ENCODE results near the gene GALNT13.

The GALNT13 gene

DNA sequence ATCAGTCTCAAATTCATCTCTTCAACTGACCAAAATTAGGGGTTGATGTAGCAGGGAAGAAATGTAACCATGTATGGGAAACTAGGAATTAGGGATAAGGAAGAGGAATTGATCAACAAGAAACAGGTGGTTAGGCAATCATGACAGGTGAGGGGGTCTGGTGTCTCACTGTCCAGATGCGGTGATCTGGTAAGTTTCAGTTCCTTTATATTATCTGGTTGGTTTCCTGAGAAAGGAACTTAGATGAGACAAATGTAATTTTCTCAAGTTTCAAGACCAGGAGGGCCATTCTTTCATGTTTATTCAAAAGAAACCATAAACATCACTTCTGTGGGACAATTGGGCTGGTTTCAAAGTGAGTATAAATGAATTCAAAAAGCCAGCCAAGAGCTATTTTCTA, 520.5 kb downstream of the GALNT13 start:
- H3K79me2 ChIP-seq (ENCODE audit: insufficient read depth, low read length): no peaks in the 10 kb centered on the region
- no peaks in the 10 kb centered on the region for H3K36me3 ChIP-seq (ENCODE audit: low read length)
- H3K27ac ChIP-seq (ENCODE audit: low read depth, low read length): peak overlapping the region; percentile 16; the same call in 1 of the 2 replicates
- TF ChIP-seq EZH2phosphoT487 (conservative IDR thresholded peaks at IDR 0.05; ENCODE audit: low read length): no peak
- TF ChIP-seq, protein P1, sequence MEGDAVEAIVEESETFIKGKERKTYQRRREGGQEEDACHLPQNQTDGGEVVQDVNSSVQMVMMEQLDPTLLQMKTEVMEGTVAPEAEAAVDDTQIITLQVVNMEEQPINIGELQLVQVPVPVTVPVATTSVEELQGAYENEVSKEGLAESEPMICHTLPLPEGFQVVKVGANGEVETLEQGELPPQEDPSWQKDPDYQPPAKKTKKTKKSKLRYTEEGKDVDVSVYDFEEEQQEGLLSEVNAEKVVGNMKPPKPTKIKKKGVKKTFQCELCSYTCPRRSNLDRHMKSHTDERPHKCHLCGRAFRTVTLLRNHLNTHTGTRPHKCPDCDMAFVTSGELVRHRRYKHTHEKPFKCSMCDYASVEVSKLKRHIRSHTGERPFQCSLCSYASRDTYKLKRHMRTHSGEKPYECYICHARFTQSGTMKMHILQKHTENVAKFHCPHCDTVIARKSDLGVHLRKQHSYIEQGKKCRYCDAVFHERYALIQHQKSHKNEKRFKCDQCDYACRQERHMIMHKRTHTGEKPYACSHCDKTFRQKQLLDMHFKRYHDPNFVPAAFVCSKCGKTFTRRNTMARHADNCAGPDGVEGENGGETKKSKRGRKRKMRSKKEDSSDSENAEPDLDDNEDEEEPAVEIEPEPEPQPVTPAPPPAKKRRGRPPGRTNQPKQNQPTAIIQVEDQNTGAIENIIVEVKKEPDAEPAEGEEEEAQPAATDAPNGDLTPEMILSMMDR (IDR thresholded peaks at IDR 0.05; ENCODE audit: insufficient read depth, low read length, poor library complexity, severe bottlenecking): no peak
- H3K4me2 ChIP-seq (ENCODE audit: low read depth, low read length, poor library complexity, severe bottlenecking): peak overlapping the region; percentile 6
- no peaks in the 10 kb centered on the region for H3K27me3 ChIP-seq (ENCODE audit: low read length)
- H3K9me2 ChIP-seq (replicated peaks; ENCODE audit: insufficient read depth, low read length): no peaks in the 10 kb centered on the region
- H3K4me3 ChIP-seq (ENCODE audit: insufficient read depth, low read length, poor library complexity, severe bottlenecking): no peak overlapping the region
- no peaks in the 10 kb centered on the region for H3K9me3 ChIP-seq (ENCODE audit: insufficient read depth, low read length)
- no peak overlapping the region for H2AFZ ChIP-seq (ENCODE audit: low read depth, low read length, severe bottlenecking)
- H3K9ac ChIP-seq (ENCODE audit: low read length): no peak overlapping the region
- no peaks in the 10 kb centered on the region for H4K20me1 ChIP-seq (ENCODE audit: low read depth, low read length)
- H3F3A ChIP-seq (ENCODE audit: insufficient read depth): no peaks in the 10 kb centered on the region

DNA sequence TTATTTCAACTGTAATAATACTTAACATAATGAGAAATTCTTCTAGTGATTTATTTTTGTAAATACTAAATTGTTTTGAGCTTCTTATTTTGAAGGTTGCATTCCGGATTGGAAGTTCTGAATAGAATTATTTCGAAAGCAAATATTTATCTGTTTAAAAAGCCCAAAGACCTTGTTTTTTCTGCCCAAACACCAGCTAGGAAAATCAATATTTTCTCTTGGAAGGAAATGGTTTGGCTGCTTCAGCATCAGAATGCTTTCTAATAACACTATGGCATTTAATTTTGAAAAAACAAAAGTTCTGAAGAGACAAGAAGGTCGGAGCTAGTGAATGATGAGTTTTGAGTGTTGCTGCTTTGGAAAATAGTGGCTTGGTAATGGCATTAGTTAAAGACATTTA, 522.9 kb downstream of the GALNT13 start:
- Histone ChIP-seq H2AFZ (ENCODE audit: low read depth, low read length, severe bottlenecking) (no peak overlapping the region), H3K9me3 (ENCODE audit: insufficient read depth, low read length) (no peaks in the 10 kb centered on the region), H3K9ac (ENCODE audit: low read length) (no peak overlapping the region), H3K27ac (ENCODE audit: low read depth, low read length) (no peak overlapping the region), H4K20me1 (ENCODE audit: low read depth, low read length) (no peaks in the 10 kb centered on the region), H3K4me3 (ENCODE audit: insufficient read depth, low read length, poor library complexity, severe bottlenecking) (no peak overlapping the region), H3K27me3 (ENCODE audit: low read length) (no peaks in the 10 kb centered on the region), H3K9me2 (replicated peaks; ENCODE audit: insufficient read depth, low read length) (no peaks in the 10 kb centered on the region), H3K36me3 (ENCODE audit: low read length) (no peaks in the 10 kb centered on the region), H3K4me2 (ENCODE audit: low read depth, low read length, poor library complexity, severe bottlenecking) (no peak overlapping the region), H3F3A (ENCODE audit: insufficient read depth) (no peaks in the 10 kb centered on the region), H3K79me2 (ENCODE audit: insufficient read depth, low read length) (no peaks in the 10 kb centered on the region)
- TF ChIP-seq EZH2phosphoT487 (conservative IDR thresholded peaks at IDR 0.05; ENCODE audit: low read length): no peak
- TF ChIP-seq, protein P1 (IDR thresholded peaks at IDR 0.05; ENCODE audit: insufficient read depth, low read length, poor library complexity, severe bottlenecking): no peak

DNA sequence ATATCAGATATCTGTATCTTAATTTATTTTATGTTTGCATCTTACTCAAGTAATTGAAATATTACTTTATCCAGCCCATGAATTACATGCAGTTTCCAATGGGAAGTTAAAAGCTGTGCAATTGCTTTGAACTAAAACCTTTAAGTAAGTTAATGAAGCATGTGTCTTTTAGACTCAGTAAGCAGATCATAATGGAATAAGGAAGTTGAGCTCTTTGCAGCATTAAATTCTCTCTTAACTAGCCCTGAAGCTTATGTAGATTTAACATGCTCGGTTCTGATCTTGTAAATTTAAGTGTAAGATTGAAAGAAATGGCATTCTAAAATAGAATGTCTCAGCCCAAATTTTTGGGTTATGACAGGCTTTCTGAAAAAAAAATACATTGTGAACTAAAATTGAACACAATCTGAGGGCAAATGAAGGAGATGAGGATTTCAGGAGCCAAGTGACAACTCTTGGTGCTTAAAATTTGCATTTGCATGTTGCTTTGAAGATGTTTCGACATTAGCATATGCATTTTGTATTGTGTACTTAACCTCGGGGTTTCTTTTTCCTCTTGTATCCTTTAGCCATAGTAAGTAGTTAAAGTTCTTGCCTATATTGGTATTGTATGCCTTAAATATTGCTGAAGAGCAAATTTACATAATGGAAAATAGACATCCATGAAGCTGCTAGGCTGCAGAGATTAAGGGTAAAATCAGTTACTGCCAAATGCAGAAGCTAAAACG, 529.0 kb downstream of the GALNT13 start:
- Histone ChIP-seq H3K27ac (ENCODE audit: low read depth, low read length) (no peak overlapping the region), H2AFZ (ENCODE audit: low read depth, low read length, severe bottlenecking) (no peak overlapping the region), H3K27me3 (ENCODE audit: low read length) (no peaks in the 10 kb centered on the region), H3K9ac (ENCODE audit: low read length) (no peak overlapping the region), H3F3A (ENCODE audit: insufficient read depth) (no peaks in the 10 kb centered on the region), H3K36me3 (ENCODE audit: low read length) (no peaks in the 10 kb centered on the region), H3K9me2 (replicated peaks; ENCODE audit: insufficient read depth, low read length) (no peaks in the 10 kb centered on the region), H3K79me2 (ENCODE audit: insufficient read depth, low read length) (no peaks in the 10 kb centered on the region), H3K9me3 (ENCODE audit: insufficient read depth, low read length) (no peaks in the 10 kb centered on the region), H4K20me1 (ENCODE audit: low read depth, low read length) (no peaks in the 10 kb centered on the region), H3K4me2 (ENCODE audit: low read depth, low read length, poor library complexity, severe bottlenecking) (no peak overlapping the region), H3K4me3 (ENCODE audit: insufficient read depth, low read length, poor library complexity, severe bottlenecking) (no peak overlapping the region)
- TF ChIP-seq, protein P1 (IDR thresholded peaks at IDR 0.05; ENCODE audit: insufficient read depth, low read length, poor library complexity, severe bottlenecking): no peak
- TF ChIP-seq EZH2phosphoT487 (conservative IDR thresholded peaks at IDR 0.05; ENCODE audit: low read length): no peak

Measured in SU-DHL-6 (cell line).